Natural killer cell (primary cell): ENCODE data around the gene CRAMP1. TPM values are rescaled to one million over a fixed set of nuclear protein-coding genes. Genes with fewer than 3 reads are reported as not detected.

Source experiments
- ATAC-seq, 3 donors: fragments of 150-1000 bp in 2 of 3; fragments of 200-7000 bp in 1 of 3; cut with Tn5 transposase; 1 replicate in 1 of 3; 2 replicates in 2 of 3; pipeline ENCODE4 v1.10.0; 2021; ENCODE audit warnings: mild to moderate bottlenecking in 2 of 3, moderate library complexity in 2 of 3
- DNase-seq, 2 donors: peaks; one replicate each; pipeline versions ENCODE4 v3.0.0 to v3.0.0-alpha.2; 2013 to 2021; ENCODE audit warnings: mixed read lengths in 1 of 2
- H3K27ac ChIP-seq: one replicate; pipeline ENCODE4 v1.5.1; 2013; ENCODE audit warnings: mild to moderate bottlenecking, low read length
- H3K27me3 ChIP-seq: one replicate; pipeline ENCODE4 v1.6.1; 2013; ENCODE audit warnings: low read length; ENCODE audit not compliant: control insufficient read depth, insufficient read depth
- H3K36me3 ChIP-seq: one replicate; pipeline ENCODE4 v1.6.1; 2013; ENCODE audit warnings: low read length; ENCODE audit not compliant: control insufficient read depth, insufficient read depth
- H3K4me1 ChIP-seq: one replicate; pipeline ENCODE4 v1.6.1; 2013; ENCODE audit warnings: low read length; ENCODE audit not compliant: control insufficient read depth, insufficient read depth
- H3K4me3 ChIP-seq: one replicate; pipeline ENCODE4 v1.5.1; 2013; ENCODE audit warnings: low read length
- H3K9me3 ChIP-seq: one replicate; pipeline ENCODE4 v1.6.1; 2013; ENCODE audit warnings: low read length; ENCODE audit not compliant: control insufficient read depth, insufficient read depth
- H3K27ac Mint-ChIP-seq, 2 donors: one replicate each; pipeline ENCODE4 v1.8.0; 2022; ENCODE audit warnings: mild to moderate bottlenecking in 2 of 2, mixed read lengths in 2 of 2, moderate library complexity in 1 of 2
- H3K27me3 Mint-ChIP-seq, 2 donors: one replicate each; pipeline ENCODE4 v1.8.0; 2022; ENCODE audit warnings: low read depth in 2 of 2, mixed read lengths in 2 of 2
- H3K36me3 Mint-ChIP-seq: one replicate; pipeline ENCODE4 v1.8.0; 2022; ENCODE audit warnings: mixed read lengths
- H3K4me1 Mint-ChIP-seq, 2 donors: one replicate each; pipeline ENCODE4 v1.8.0; 2022; ENCODE audit warnings: mixed read lengths in 2 of 2
- H3K4me3 Mint-ChIP-seq: one replicate; pipeline ENCODE4 v1.8.0; 2022; ENCODE audit warnings: mild to moderate bottlenecking, moderate library complexity, mixed read lengths
- H3K9me3 Mint-ChIP-seq, 2 donors: one replicate each; pipeline ENCODE4 v1.8.0; 2022; ENCODE audit warnings: mixed read lengths in 2 of 2
- CTCF ChIP-seq: fragments of 200-600 bp; IDR thresholded peaks from one replicate; pipeline ENCODE4 v1.8.0; 2022; ENCODE audit warnings: antibody characterized with exemption
- WGBS: methylation state at CpG from one replicate; pipeline ENCODE4 v1.1.7; 2013; ENCODE audit warnings: missing lambda C conversion rate; ENCODE audit not compliant: insufficient coverage; 5-methylcytosine and 5-hydroxymethylcytosine counted together
- intact Hi-C: fragments of 100-400 bp; cut with micrococcal nuclease; formaldehyde crosslinking; loops from one replicate; pipeline ENCODE4 v1.14.2; 2022
- total RNA-seq, 4 donors: library from RNA; stranded (reverse); fragments of 120-200 nt in 1 of 4; gene quantifications; one replicate each; pipeline versions ENCODE4 v1.2.3 to v1.2.4, GENCODE V29; 2013 to 2022

The CRAMP1 gene
- total RNA-seq, 3 donors from 2014 or later (not counting 1 experiment from before 2014, with no cell fraction given): 47.8 to 49.8 (median 49.6) TPM

DNA sequence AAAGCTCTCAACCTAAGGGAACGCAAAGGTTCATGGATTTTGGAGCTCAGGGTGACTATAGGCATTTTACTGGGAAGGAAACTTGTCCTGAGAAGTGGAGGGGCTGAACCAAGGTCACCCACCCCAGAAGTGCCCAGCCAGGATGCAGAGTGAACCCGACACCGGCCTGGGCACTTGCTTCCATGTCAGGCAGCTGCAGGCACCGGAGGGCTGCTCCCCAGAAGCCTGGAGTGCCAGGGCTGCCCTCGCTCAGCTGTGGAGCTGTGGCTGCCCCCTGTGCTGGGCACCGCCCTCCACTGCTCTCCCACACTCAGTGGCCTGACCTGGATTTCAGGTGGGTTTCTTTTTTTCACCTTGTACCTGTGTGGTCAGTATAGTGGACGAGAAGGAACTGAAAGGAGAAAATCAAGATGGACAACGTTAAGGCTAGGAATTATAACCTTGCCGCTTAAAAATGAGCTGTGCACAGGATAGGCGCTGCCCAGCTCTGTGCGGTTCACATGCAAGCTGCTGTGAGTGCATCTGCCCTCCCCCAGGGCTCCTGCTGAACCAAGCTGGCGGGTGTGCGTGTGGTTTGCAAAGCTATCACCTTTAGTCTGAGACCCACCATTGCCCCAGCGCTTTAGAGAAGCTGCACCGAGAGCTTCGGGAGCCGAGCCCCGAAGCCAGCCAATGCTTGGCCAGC, 96.1 kb downstream of the CRAMP1 start:
- ATAC-seq (peak in 2 of 3 donors; percentile 21 to 30), DNase-seq (peak in 1 of 2 donors; percentile 42)
- TF ChIP-seq CTCF: no peak
- WGBS: 51% methylated on average over 18 of the region's 18 CpGs
- peaks cover 48% of the 10 kb centered on the region for H3K4me1 ChIP-seq
- no peaks in the 10 kb centered on the region for H3K9me3 ChIP-seq
- peak overlapping the region; percentile 30 for H3K27ac ChIP-seq
- Mint-ChIP-seq H3K9me3 (no peaks in the 10 kb centered on the region), H3K27ac (peak overlapping the region; percentile 86 to 99), H3K36me3 (no peaks in the 10 kb centered on the region), H3K27me3 (peaks cover 0 to 3% of the 10 kb centered on the region in 2 donors), H3K4me1 (peaks cover 28 to 44% of the 10 kb centered on the region in 2 donors), H3K4me3 (peak overlapping the region; percentile 85)
- intact Hi-C loops: loop anchor here (5.0 to 10.0 kb wide), 2 partner anchors 96 to 353 kb away; partner anchors contain the start of genes CRAMP1, GNPTG, IFT140 and TSR3
- H3K27me3 ChIP-seq: no peaks in the 10 kb centered on the region
- H3K4me3 ChIP-seq: no peak overlapping the region
- H3K36me3 ChIP-seq: no peaks in the 10 kb centered on the region

- peak overlapping the region; percentile 86 to 99 for H3K27ac Mint-ChIP-seq
- TF ChIP-seq CTCF: no peak
- H3K4me3 Mint-ChIP-seq: peak overlapping the region; percentile 66
- Histone ChIP-seq H3K4me1 (peaks cover 54% of the 10 kb centered on the region), H3K27me3 (no peaks in the 10 kb centered on the region), H3K4me3 (no peak overlapping the region), H3K9me3 (no peaks in the 10 kb centered on the region), H3K27ac (peak overlapping the region; percentile 30), H3K36me3 (no peaks in the 10 kb centered on the region)
- H3K9me3 Mint-ChIP-seq: no peaks in the 10 kb centered on the region
- no peaks in the 10 kb centered on the region for H3K36me3 Mint-ChIP-seq
- H3K4me1 Mint-ChIP-seq: peaks cover 34 to 48% of the 10 kb centered on the region in 2 donors
- H3K27me3 Mint-ChIP-seq: peaks cover 0 to 3% of the 10 kb centered on the region in 2 donors
- DNase-seq (peak in 1 of 2 donors; percentile 35), ATAC-seq (no peak)
- intact Hi-C loops: loop anchor here (5.0 to 10.0 kb wide), 2 partner anchors 96 to 354 kb away; partner anchors contain the start of genes CRAMP1, GNPTG, IFT140 and TSR3
- WGBS: 79% methylated on average over 13 of the region's 13 CpGs
Measured at GRCh38 chr16:1708768-1709180, 96.6 kb downstream of the CRAMP1 start.

DNA sequence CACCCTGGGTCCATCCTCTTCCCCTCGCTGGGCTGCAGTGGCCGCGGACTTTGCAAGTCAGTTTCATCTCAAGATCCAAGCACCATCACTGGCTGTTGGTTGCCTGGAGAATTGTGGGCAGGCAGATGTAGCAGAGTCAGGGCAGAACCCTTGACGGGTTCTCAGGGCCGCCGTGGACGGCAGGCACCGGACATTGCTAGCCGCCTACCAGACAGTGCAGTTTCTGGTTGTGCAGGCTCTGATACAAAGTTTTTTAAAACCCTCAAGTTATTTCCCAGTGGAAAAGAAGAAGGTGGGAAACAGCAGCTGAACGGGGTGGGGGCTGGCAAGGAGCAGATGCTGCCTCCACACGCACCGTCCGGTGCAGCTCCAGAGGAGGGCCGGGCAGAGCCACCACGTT, 97.2 kb downstream of the CRAMP1 start:
- Mint-ChIP-seq H3K27me3 (peaks cover 0 to 3% of the 10 kb centered on the region in 2 donors), H3K9me3 (no peaks in the 10 kb centered on the region), H3K4me1 (peaks cover 38 to 48% of the 10 kb centered on the region in 2 donors), H3K36me3 (no peaks in the 10 kb centered on the region), H3K4me3 (no peak overlapping the region), H3K27ac (peak overlapping the region; percentile 14 to 86)
- no peak for TF ChIP-seq CTCF
- Histone ChIP-seq H3K9me3 (no peaks in the 10 kb centered on the region), H3K4me3 (no peak overlapping the region), H3K27ac (peak overlapping the region; percentile 16), H3K27me3 (no peaks in the 10 kb centered on the region), H3K4me1 (peaks cover 59% of the 10 kb centered on the region), H3K36me3 (no peaks in the 10 kb centered on the region)
- no peak for ATAC-seq
- no peak for DNase-seq
- WGBS: 91% methylated on average over 15 of the region's 15 CpGs
- intact Hi-C loops: loop anchor here (5.0 to 10.0 kb wide), 2 partner anchors 97 to 355 kb away; partner anchors contain the start of genes CRAMP1, GNPTG, IFT140 and TSR3
